Trophoblast cell (in vitro differentiated cells and primary cell): ENCODE data around the gene PCDHB14.
"Not testable (repeated sequence)": the region's sequence is repeated elsewhere in the genome, so short reads cannot be mapped to it uniquely, and the experiment has no call there.

Experiments
- DNase-seq, 2 donors: peaks; one replicate each; pipeline ENCODE4 v3.0.0-alpha.2; 2016
- H2AFZ ChIP-seq: 2 replicates; pipeline ENCODE4 v1.6.1; 2013; ENCODE audit warnings: low read length, moderate library complexity, mild to moderate bottlenecking; ENCODE audit not compliant: insufficient read depth, poor library complexity
- H2AK5ac ChIP-seq: 2 replicates; pipeline ENCODE4 v1.6.1; 2013; ENCODE audit warnings: mild to moderate bottlenecking, low read length
- H2BK120ac ChIP-seq: 2 replicates; pipeline ENCODE4 v1.6.1; 2013; ENCODE audit warnings: low read length, mild to moderate bottlenecking, moderate library complexity; ENCODE audit not compliant: insufficient read depth, poor library complexity
- H2BK12ac ChIP-seq: 2 replicates; pipeline ENCODE4 v1.6.1; 2013; ENCODE audit warnings: mild to moderate bottlenecking, low read length, moderate library complexity
- H2BK5ac ChIP-seq: 2 replicates; pipeline ENCODE4 v1.6.1; 2013; ENCODE audit warnings: low read length, low read depth, moderate library complexity, mild to moderate bottlenecking; ENCODE audit not compliant: poor library complexity
- H3K14ac ChIP-seq: 2 replicates; pipeline ENCODE4 v1.6.1; 2013; ENCODE audit warnings: mild to moderate bottlenecking, low read length
- H3K18ac ChIP-seq: 2 replicates; pipeline ENCODE4 v1.6.1; 2013; ENCODE audit warnings: mild to moderate bottlenecking, low read length
- H3K23ac ChIP-seq: 2 replicates; pipeline ENCODE4 v1.6.1; 2013; ENCODE audit warnings: low read length
- H3K27ac ChIP-seq: 2 replicates; pipeline ENCODE4 v1.5.1; 2013; ENCODE audit warnings: low read depth, mild to moderate bottlenecking, inconsistent platforms, low read length, moderate library complexity
- H3K27me3 ChIP-seq: 2 replicates; pipeline ENCODE4 v1.6.1; 2013; ENCODE audit warnings: inconsistent platforms, mild to moderate bottlenecking, low read length, moderate library complexity; ENCODE audit not compliant: insufficient read depth
- H3K36me3 ChIP-seq, 2 experiments: 1 replicate in 1 of 2; 2 replicates in 1 of 2; pipeline ENCODE4 v1.6.1; 2013; ENCODE audit warnings: low read length in 2 of 2, mild to moderate bottlenecking in 2 of 2, moderate library complexity in 1 of 2; ENCODE audit not compliant: insufficient read depth in 2 of 2, control insufficient read depth in 1 of 2
- H3K4ac ChIP-seq: 2 replicates; pipeline ENCODE4 v1.6.1; 2013; ENCODE audit warnings: low read depth, mild to moderate bottlenecking, low read length, moderate library complexity
- H3K4me1 ChIP-seq, 2 experiments: 1 replicate in 1 of 2; 2 replicates in 1 of 2; pipeline ENCODE4 v1.6.1; 2013; ENCODE audit warnings: low read length in 2 of 2, mild to moderate bottlenecking in 2 of 2, moderate library complexity in 1 of 2; ENCODE audit not compliant: insufficient read depth in 2 of 2, control insufficient read depth in 1 of 2
- H3K4me2 ChIP-seq: 2 replicates; pipeline ENCODE4 v1.6.1; 2013; ENCODE audit warnings: inconsistent platforms, mild to moderate bottlenecking, low read length, moderate library complexity
- H3K4me3 ChIP-seq: 2 replicates; pipeline ENCODE4 v1.5.1; 2013; ENCODE audit warnings: mild to moderate bottlenecking, low read depth, low read length, inconsistent platforms
- H3K79me1 ChIP-seq: one replicate; pipeline ENCODE4 v1.6.1; 2013; ENCODE audit warnings: low read length
- H3K79me2 ChIP-seq: 2 replicates; pipeline ENCODE4 v1.6.1; 2013; ENCODE audit warnings: low read length, mild to moderate bottlenecking; ENCODE audit not compliant: control insufficient read depth, insufficient read depth, poor library complexity
- H3K9ac ChIP-seq: 2 replicates; pipeline ENCODE4 v1.6.1; 2013; ENCODE audit warnings: mild to moderate bottlenecking, low read length
- H3K9me3 ChIP-seq: 2 replicates; pipeline ENCODE4 v1.6.1; 2013; ENCODE audit warnings: low read depth, mild to moderate bottlenecking, control low read depth, inconsistent platforms, low read length; ENCODE audit not compliant: insufficient read depth
- H4K12ac ChIP-seq: 2 replicates; pipeline ENCODE4 v1.6.1; 2013; ENCODE audit warnings: low read depth, mild to moderate bottlenecking, low read length, moderate library complexity
- H4K8ac ChIP-seq: 2 replicates; pipeline ENCODE4 v1.6.1; 2013; ENCODE audit warnings: low read depth, mild to moderate bottlenecking, low read length, moderate library complexity
- H4K91ac ChIP-seq: one replicate; pipeline ENCODE4 v1.6.1; 2013; ENCODE audit warnings: low read depth, mild to moderate bottlenecking, low read length, moderate library complexity
- WGBS: extraction: QIAGEN DNeasy Blood & Tissue Kit; methylation state at CpG from one replicate; pipeline ENCODE4 v1.1.7; 2013; ENCODE audit warnings: missing lambda C conversion rate; ENCODE audit not compliant: insufficient read length, insufficient coverage; ENCODE audit errors: extremely low coverage; 5-methylcytosine and 5-hydroxymethylcytosine counted together

The PCDHB14 gene

GRCh38 chr5:141192110-141192725 lies 30.9 kb upstream of the PCDHB14 start, which contains the start of gene PCDHB10:
Gene PCDHB10 (plus strand): TSS chr5:141192353. CDS start chr5:141192553, 200 bp downstream.
- Histone ChIP-seq H3K4me1 (no peaks in the 10 kb centered on the region), H3K14ac (no peak within 1 kb of the TSS), H3K27me3 (no peaks in the 10 kb centered on the region), H3K18ac (no peak within 1 kb of the TSS), H2AK5ac (no peak within 1 kb of the TSS), H3K27ac (no peak within 1 kb of the TSS), H3K23ac (no peak within 1 kb of the TSS), H3K36me3 (no peaks in the 10 kb centered on the region), H2BK5ac (no peak within 1 kb of the TSS), H4K91ac (no peak within 1 kb of the TSS), H3K4me2 (peak within 1 kb of the TSS; percentile 21), H3K9ac (no peak within 1 kb of the TSS), H4K12ac (peak within 1 kb of the TSS; percentile 77), H3K79me1 (no peaks in the 10 kb centered on the region), H3K9me3 (no peaks in the 10 kb centered on the region), H2BK12ac (no peak within 1 kb of the TSS), H4K8ac (peak within 1 kb of the TSS; percentile 88), H3K4me3 (no peak within 1 kb of the TSS), H3K4ac (no peak within 1 kb of the TSS), H3K79me2 (no peaks in the 10 kb centered on the region), H2BK120ac (no peak within 1 kb of the TSS), H2AFZ (peak within 1 kb of the TSS; percentile 50)
- peak in 1 of 2 donors; percentile 21 for DNase-seq
- WGBS: no CpG with 5 or more reads among the region's 10 CpGs

- H4K12ac ChIP-seq, H2AFZ ChIP-seq, H4K91ac ChIP-seq, H2BK5ac ChIP-seq, H3K9me3 ChIP-seq, H3K27me3 ChIP-seq, DNase-seq, H3K4me1 ChIP-seq, H3K9ac ChIP-seq, H3K27ac ChIP-seq, H3K18ac ChIP-seq, H3K4ac ChIP-seq, H2AK5ac ChIP-seq, H3K23ac ChIP-seq, H2BK120ac ChIP-seq, H4K8ac ChIP-seq, H3K4me2 ChIP-seq, H3K36me3 ChIP-seq, H3K79me1 ChIP-seq, H3K4me3 ChIP-seq, H2BK12ac ChIP-seq, H3K14ac ChIP-seq, H3K79me2 ChIP-seq: not testable (repeated sequence)
- no CpG with 5 or more reads among the region's 37 CpGs for WGBS
Observed at GRCh38 chr5:141194332-141194731, 28.8 kb upstream of the PCDHB14 start.

- Histone ChIP-seq H2AK5ac (no peak overlapping the region), H4K8ac (no peak overlapping the region), H3K9ac (no peak overlapping the region), H3K27ac (no peak overlapping the region), H3K9me3 (no peaks in the 10 kb centered on the region), H3K4me1 (no peaks in the 10 kb centered on the region), H2BK5ac (no peak overlapping the region), H2BK120ac (no peak overlapping the region), H2BK12ac (no peak overlapping the region), H3K14ac (no peak overlapping the region), H3K23ac (no peak overlapping the region), H3K4me2 (no peak overlapping the region), H3K79me2 (no peaks in the 10 kb centered on the region), H4K91ac (no peak overlapping the region), H3K4ac (no peak overlapping the region), H3K79me1 (no peaks in the 10 kb centered on the region), H3K4me3 (no peak overlapping the region), H3K36me3 (no peaks in the 10 kb centered on the region), H4K12ac (no peak overlapping the region), H2AFZ (no peak overlapping the region), H3K18ac (no peak overlapping the region), H3K27me3 (no peaks in the 10 kb centered on the region)
- DNase-seq: no peak
- WGBS: no CpG with 5 or more reads among the region's 3 CpGs
Observed at GRCh38 chr5:141196363-141196762, 26.8 kb upstream of the PCDHB14 start.

- Histone ChIP-seq H4K8ac (no peak within 1 kb of the TSS), H4K12ac (no peak within 1 kb of the TSS), H3K27me3 (no peaks in the 10 kb centered on the region), H3K4me1 (no peaks in the 10 kb centered on the region), H3K27ac (no peak within 1 kb of the TSS), H2BK120ac (no peak within 1 kb of the TSS), H3K18ac (no peak within 1 kb of the TSS), H2AK5ac (no peak within 1 kb of the TSS), H3K14ac (no peak within 1 kb of the TSS), H2BK5ac (no peak within 1 kb of the TSS), H3K79me2 (no peaks in the 10 kb centered on the region), H3K79me1 (no peaks in the 10 kb centered on the region), H2BK12ac (no peak within 1 kb of the TSS), H3K4ac (no peak within 1 kb of the TSS), H3K4me2 (peak within 1 kb of the TSS; percentile 7), H2AFZ (no peak within 1 kb of the TSS), H3K4me3 (peak within 1 kb of the TSS; percentile 13), H3K23ac (no peak within 1 kb of the TSS), H3K36me3 (no peaks in the 10 kb centered on the region), H3K9me3 (peaks cover 2% of the 10 kb centered on the region), H4K91ac (no peak within 1 kb of the TSS), H3K9ac (no peak within 1 kb of the TSS)
- DNase-seq: no peak
- WGBS: no CpG with 5 or more reads among the region's 21 CpGs
Observed at GRCh38 chr5:141199359-141200235, 23.5 kb upstream of the PCDHB14 start, which contains the start of gene PCDHB11. Gene PCDHB11 (plus strand): TSS chr5:141199627. CDS start chr5:141199775, 148 bp downstream.
